Body of pancreas (tissue), 4 donors: ENCODE results near the gene UBE2R2.

Experiments
- POLR2A ChIP-seq, 3 donors: fragments of 450-650 bp; IDR thresholded peaks; one replicate each; pipeline ENCODE4 v1.6.1; 2016; ENCODE audit warnings: antibody characterized with exemption in 3 of 3, mild to moderate bottlenecking in 2 of 3
- TF ChIP-seq, protein P1 (sequence below), 7 experiments: fragments of 450-650 bp in 4 of 7; fragments of 200-600 bp in 3 of 7; sonication (generic) in 3 of 7; IDR thresholded peaks; one replicate each; pipeline ENCODE4 v1.5.1; 2016 to 2019; ENCODE audit warnings: antibody characterized with exemption in 7 of 7

DNA sequence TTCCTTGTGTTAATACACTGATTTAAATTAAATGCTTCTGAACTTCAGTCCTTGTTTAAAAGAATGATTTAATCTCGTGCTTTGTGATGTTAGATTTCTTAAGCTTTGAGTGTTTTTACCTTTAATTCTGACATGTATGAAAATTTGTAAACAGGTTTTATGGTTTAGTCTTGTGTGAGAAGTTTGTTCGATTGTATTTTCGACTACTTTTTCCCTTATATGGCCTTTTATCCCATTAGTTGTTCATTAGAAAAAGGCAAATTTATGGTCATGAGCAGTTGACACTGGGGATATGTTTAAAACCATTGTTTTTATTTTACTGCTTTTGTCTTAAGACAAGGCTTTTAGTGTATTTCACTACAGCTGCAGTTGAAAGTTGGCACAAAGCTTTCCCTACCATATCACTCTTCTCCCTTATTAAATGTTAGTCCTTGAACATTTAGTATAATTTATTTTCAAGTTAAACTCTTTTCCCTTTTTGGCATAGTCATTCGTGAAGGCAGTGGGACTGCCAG is 3.3 kb downstream of the UBE2R2 start:
- TF ChIP-seq, protein P1, sequence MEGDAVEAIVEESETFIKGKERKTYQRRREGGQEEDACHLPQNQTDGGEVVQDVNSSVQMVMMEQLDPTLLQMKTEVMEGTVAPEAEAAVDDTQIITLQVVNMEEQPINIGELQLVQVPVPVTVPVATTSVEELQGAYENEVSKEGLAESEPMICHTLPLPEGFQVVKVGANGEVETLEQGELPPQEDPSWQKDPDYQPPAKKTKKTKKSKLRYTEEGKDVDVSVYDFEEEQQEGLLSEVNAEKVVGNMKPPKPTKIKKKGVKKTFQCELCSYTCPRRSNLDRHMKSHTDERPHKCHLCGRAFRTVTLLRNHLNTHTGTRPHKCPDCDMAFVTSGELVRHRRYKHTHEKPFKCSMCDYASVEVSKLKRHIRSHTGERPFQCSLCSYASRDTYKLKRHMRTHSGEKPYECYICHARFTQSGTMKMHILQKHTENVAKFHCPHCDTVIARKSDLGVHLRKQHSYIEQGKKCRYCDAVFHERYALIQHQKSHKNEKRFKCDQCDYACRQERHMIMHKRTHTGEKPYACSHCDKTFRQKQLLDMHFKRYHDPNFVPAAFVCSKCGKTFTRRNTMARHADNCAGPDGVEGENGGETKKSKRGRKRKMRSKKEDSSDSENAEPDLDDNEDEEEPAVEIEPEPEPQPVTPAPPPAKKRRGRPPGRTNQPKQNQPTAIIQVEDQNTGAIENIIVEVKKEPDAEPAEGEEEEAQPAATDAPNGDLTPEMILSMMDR (IDR thresholded peaks at IDR 0.05): no peak
- TF ChIP-seq POLR2A (IDR thresholded peaks at IDR 0.05): no peak
